CD4-positive, alpha-beta T cell treated with Interleukin-6 at 100 ng/mL for 8 hours (primary cell): ENCODE measurements around the gene VAV2.

Experiments
- DNase-seq: peaks from one replicate; pipeline ENCODE4 v3.0.0-alpha.2; 2020; ENCODE audit warnings: mixed read lengths, low spot score

The VAV2 gene

GRCh38 chr9:133795049-133795448, 197.1 kb downstream of the VAV2 start:
- no peak for DNase-seq

GRCh38 chr9:133794016-133794760, 197.9 kb downstream of the VAV2 start:
- DNase-seq = no peak

- DNase-seq = no peak
These were observed 198.7 kb downstream of the VAV2 start for GRCh38 chr9:133793471-133793870.

- DNase-seq = peak; percentile 37
These were observed 199.2 kb downstream of the VAV2 start for GRCh38 chr9:133792721-133793470.

GRCh38 chr9:133791735-133792649, 200.1 kb downstream of the VAV2 start:
- no peak for DNase-seq

- DNase-seq = no peak
These were observed 201.1 kb downstream of the VAV2 start for GRCh38 chr9:133791069-133791468.

GRCh38 chr9:133789778-133790177, 202.3 kb downstream of the VAV2 start:
- DNase-seq = no peak

- no peak for DNase-seq
These were observed 203.1 kb downstream of the VAV2 start for GRCh38 chr9:133788819-133789717.

- no peak for DNase-seq
These were observed 203.9 kb downstream of the VAV2 start for GRCh38 chr9:133788045-133788818.

GRCh38 chr9:133787754-133788025, 204.4 kb downstream of the VAV2 start:
- no peak for DNase-seq

- DNase-seq = no peak
These were observed 205.0 kb downstream of the VAV2 start for GRCh38 chr9:133786907-133787753.

GRCh38 chr9:133786371-133786753, 205.8 kb downstream of the VAV2 start:
- no peak for DNase-seq

- no peak for DNase-seq
These were observed 206.3 kb downstream of the VAV2 start for GRCh38 chr9:133785753-133786370.

- no peak for DNase-seq
These were observed 207.2 kb downstream of the VAV2 start for GRCh38 chr9:133784731-133785561.

GRCh38 chr9:133783331-133783731, 208.8 kb downstream of the VAV2 start:
- no peak for DNase-seq

- peak; percentile 56 for DNase-seq
These were observed 209.7 kb downstream of the VAV2 start for GRCh38 chr9:133782157-133783130.

- no peak for DNase-seq
These were observed 210.3 kb downstream of the VAV2 start for GRCh38 chr9:133781828-133782135.
